Esophagus squamous epithelium (tissue), 4 donors: ENCODE results near the gene SKI.

Experiments
- POLR2A ChIP-seq, 4 donors: fragments of 450-650 bp; IDR thresholded peaks; one replicate each; pipeline ENCODE4 v1.6.1; 2017; ENCODE audit warnings: antibody characterized with exemption in 4 of 4, mild to moderate bottlenecking in 4 of 4, moderate library complexity in 3 of 4
- TF ChIP-seq, protein P1 (sequence below), 6 experiments: fragments of 450-650 bp in 4 of 6; fragments of 200-600 bp in 2 of 6; sonication (generic) in 2 of 6; IDR thresholded peaks; one replicate each; pipeline ENCODE4 v1.5.1; 2016 to 2019; ENCODE audit warnings: antibody characterized with exemption in 6 of 6, mild to moderate bottlenecking in 4 of 6, moderate library complexity in 4 of 6

DNA sequence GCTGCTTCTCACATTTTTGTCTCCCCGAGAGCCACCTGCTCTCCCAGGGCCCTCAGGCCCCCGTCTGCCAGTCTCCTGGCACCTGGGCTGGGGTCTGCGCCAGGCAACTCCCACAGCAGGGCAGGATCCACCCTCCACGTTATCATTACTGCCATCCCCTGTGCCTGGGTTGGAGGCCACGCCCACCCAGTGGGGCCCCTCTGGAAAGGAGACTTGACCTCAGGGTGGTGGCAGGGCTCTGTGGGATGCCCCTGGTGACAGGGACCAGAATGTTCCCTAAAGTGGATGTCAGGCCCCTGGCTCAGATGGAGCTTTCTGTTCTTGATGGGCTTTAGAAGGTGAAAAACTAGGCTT, 66.6 kb downstream of the SKI start:
- TF ChIP-seq, protein P1, sequence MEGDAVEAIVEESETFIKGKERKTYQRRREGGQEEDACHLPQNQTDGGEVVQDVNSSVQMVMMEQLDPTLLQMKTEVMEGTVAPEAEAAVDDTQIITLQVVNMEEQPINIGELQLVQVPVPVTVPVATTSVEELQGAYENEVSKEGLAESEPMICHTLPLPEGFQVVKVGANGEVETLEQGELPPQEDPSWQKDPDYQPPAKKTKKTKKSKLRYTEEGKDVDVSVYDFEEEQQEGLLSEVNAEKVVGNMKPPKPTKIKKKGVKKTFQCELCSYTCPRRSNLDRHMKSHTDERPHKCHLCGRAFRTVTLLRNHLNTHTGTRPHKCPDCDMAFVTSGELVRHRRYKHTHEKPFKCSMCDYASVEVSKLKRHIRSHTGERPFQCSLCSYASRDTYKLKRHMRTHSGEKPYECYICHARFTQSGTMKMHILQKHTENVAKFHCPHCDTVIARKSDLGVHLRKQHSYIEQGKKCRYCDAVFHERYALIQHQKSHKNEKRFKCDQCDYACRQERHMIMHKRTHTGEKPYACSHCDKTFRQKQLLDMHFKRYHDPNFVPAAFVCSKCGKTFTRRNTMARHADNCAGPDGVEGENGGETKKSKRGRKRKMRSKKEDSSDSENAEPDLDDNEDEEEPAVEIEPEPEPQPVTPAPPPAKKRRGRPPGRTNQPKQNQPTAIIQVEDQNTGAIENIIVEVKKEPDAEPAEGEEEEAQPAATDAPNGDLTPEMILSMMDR (IDR thresholded peaks at IDR 0.05), result no peak
- no peak for TF ChIP-seq POLR2A (IDR thresholded peaks at IDR 0.05)
